ENCODE results near the gene SYT15.

SYT15 gene

GRCh38 chr10:46545861-46546590 lies 32.9 kb upstream of the SYT15 start:
- DNase-seq = no peak

GRCh38 chr10:46546591-46547540 lies 32.1 kb upstream of the SYT15 start:
- DNase-seq = peak; percentile 78

DNA sequence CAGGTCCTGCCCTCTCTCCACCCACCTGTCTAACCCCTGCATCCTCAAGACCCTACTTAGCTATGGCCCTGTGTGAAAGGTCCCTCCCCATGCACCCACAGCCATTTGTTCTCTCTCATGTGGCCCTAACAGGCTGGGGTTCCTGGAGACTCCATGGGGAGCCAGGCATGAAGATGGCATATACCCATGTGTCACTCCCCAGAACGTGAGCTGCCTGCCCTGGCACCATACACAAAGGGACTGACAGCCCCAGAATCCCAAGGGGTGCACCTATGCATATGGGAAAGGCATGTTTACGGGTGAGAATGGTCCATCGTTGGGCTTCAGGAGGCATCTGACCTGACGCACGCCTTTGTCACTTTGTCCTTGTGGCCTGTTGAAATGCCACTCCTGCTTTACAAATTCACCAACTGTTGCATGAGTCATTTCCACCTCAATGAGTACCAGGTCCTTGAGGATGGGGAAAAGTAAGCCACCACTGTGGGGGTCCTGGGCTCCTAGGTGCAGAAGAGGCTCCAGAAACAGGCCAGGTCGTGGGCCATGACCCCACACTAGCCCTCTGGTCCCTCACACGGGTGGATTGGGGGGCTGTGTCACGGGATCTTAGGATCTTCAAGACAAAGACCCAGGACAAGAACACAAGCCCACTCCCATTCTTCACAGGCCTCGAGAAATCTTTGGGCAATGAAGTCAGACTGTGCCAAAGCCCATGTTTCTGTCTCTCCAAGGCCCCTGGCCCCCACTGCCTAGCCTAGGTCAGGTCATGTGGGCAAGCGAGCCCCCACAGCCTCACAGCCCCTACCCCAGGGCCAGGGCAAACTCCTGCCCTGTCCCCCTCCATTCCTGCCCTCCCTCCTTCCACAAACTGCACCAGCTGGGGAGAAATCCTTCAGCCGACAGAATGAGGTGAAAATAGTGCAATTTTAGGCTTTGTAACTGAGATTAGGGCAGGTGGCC lies 31.1 kb upstream of the SYT15 start:
- DNase-seq = no peak

DNA sequence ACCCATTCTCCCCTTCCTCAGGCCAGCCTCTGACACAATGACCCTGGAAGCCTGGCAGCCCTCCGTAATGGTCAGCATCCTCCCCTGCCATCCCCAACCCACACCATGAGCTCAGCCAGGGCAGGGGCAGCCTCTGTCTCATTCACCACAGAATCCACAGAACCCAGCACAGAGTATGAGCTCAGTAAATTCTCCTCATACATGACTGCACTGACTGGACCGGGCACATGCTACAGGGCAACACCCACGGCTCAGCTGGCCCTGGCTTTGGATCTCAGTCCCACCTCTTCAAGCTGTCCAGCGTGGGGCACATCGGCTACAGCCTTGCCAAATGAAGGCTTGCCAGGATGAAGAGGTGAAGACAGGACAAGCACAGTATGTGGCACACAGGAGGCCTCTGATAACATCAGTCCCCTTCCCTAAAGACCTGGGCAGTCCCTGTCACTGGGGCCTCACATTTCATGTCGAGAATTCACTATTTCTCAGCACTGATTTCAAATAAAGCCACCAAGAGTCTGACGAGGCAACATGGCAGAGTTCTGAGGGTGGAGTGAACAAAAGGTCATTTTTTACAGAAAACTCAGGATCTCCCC lies 30.3 kb upstream of the SYT15 start:
- no peak for DNase-seq

DNA sequence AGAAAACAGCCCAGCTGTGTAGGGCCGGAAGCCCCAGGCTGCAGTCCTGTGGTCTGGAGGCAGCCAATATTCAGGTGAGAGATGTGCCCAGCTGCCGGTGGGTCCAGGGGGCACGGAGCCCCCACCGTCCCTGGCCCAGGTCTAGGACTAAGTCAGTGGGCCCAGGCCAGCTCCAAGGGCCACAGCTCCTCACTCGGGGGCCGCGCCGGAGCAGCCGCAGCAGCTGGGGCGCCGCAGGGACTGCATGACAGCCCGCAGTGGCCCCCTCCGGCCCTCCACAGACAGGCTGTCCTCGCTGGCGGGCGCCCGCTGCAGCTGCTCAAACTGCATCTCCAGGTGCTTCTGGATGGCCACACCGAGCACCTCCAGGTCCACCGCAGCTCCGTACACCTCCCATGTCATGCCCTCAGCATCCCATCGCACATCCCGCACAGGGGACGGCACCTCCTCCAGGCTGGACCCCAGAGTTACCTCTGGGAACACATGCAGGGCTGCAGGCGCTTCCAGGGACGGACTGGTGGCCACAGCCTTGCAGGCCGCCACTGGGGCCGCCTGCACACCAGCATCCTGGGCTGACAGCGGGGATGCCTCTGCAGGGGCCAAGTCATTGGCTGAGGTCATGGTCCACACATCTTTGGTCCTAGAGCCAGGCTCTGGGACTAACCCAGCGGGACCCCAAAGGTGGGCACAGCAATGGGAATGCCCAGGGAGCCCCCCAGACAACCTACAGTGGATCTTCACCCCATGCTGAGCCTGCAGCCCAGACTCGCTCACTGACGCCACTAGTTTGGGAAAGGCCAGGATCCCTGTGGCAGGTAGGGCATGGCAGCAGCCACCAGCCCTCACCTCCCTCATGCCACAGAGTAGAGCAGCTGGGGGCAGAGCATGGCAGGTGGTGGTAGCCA lies 29.5 kb upstream of the SYT15 start:
- no peak for DNase-seq

GRCh38 chr10:46550076-46550790 lies 28.7 kb upstream of the SYT15 start:
- no peak for DNase-seq

GRCh38 chr10:46550795-46551700 lies 27.9 kb upstream of the SYT15 start:
- no peak for DNase-seq

- no peak for DNase-seq
Observed at GRCh38 chr10:46551701-46552525, 27.0 kb upstream of the SYT15 start.

GRCh38 chr10:46552526-46553237 lies 26.2 kb upstream of the SYT15 start:
- DNase-seq = no peak

DNA sequence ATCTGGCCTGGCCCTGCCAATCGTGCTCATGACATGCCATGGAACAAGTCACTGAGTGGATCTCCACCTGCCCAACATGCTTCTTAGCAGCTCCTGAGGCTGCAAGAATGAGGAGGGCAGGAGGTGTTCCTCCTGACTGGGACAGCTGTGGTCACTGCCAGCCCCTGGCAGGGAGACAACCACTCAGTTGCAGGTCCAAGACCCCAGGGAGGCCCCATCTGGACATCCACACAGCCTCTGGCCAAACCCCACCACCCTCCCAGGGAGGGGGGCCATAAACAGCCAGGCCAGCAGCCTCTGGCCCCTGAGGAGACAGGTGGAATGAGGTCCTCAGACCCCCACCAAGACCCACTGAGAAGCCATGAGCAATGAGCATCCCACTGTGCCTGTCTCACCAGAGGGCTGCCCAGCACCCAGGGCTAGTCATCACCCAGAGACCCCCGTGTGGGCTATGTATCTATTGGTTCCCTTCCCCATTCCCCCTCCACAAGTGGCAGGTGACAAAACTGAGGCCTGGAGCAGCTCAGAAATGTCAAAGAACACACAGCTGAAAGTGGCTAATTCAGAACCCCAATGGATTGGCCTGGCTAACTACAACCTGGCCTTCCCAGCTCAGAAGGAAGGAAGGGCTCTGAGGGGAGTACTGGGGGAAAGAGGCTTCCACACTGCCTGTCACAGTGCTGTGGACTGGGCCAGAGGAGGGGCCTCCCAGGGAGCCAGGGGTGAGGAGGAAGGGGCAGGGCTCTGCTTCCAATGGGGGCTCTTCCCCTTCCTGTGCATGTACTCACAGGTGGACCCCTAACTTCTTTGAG lies 25.5 kb upstream of the SYT15 start:
- no peak for DNase-seq

- DNase-seq = no peak
Observed at GRCh38 chr10:46554166-46554781, 24.7 kb upstream of the SYT15 start.

DNA sequence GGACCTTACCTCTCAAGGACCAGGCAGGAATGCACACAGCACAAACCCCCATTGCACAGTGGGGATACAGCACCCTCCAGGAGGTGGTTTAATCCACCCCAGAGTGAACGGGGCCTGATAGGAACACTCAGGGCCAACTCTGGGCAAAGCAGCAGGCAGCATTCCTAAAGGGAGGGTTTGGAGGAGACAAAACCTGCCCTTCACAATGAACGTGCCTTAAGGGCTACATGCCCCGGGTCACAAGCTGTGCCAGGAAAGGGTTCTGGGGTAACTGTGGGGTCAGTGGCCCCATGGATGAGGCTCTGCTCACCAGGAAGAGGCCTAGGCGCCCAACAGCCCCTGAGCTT lies 23.6 kb upstream of the SYT15 start:
- DNase-seq = no peak

- peak; percentile 18 for DNase-seq
Observed at GRCh38 chr10:46555713-46556514, 23.0 kb upstream of the SYT15 start.

GRCh38 chr10:46556515-46557318 lies 22.2 kb upstream of the SYT15 start, which contains the start of gene GPRIN2:
Gene GPRIN2, minus strand, starts transcription at chr10:46556658. Its CDS starts 5,922 bp downstream, at chr10:46550736.
- DNase-seq = no peak

All from DMS79 (cell line).